Measurements from ENCODE around the gene EFNA5. TPM values are rescaled to one million over a fixed set of nuclear protein-coding genes. Genes with fewer than 3 reads are reported as not detected.

The EFNA5 gene
- total RNA-seq, 1 experiment from 2014 or later = 4.0 TPM

GRCh38 chr5:107640568-107640967 lies 30.2 kb downstream of the EFNA5 start:
- no peak for DNase-seq (ENCODE audit: low read depth)

GRCh38 chr5:107639990-107640389 lies 30.7 kb downstream of the EFNA5 start:
- DNase-seq (ENCODE audit: low read depth) = no peak

GRCh38 chr5:107636555-107636954 lies 34.2 kb downstream of the EFNA5 start:
- DNase-seq (ENCODE audit: low read depth) = no peak

GRCh38 chr5:107636068-107636467 lies 34.7 kb downstream of the EFNA5 start:
- DNase-seq (ENCODE audit: low read depth) = no peak

GRCh38 chr5:107634981-107635848 lies 35.5 kb downstream of the EFNA5 start:
- DNase-seq (ENCODE audit: low read depth) = no peak

- DNase-seq (ENCODE audit: low read depth) = no peak
These were observed 37.4 kb downstream of the EFNA5 start for GRCh38 chr5:107633171-107633901.

GRCh38 chr5:107631805-107632362 lies 38.9 kb downstream of the EFNA5 start:
- no peak for DNase-seq (ENCODE audit: low read depth)

GRCh38 chr5:107630184-107630583 lies 40.6 kb downstream of the EFNA5 start:
- DNase-seq (ENCODE audit: low read depth) = no peak

GRCh38 chr5:107624235-107624634 lies 46.5 kb downstream of the EFNA5 start:
- DNase-seq (ENCODE audit: low read depth) = no peak

- DNase-seq (ENCODE audit: low read depth) = no peak
These were observed 49.6 kb downstream of the EFNA5 start for GRCh38 chr5:107621089-107621488.

- DNase-seq (ENCODE audit: low read depth) = no peak
These were observed 51.0 kb downstream of the EFNA5 start for GRCh38 chr5:107619781-107620180.

GRCh38 chr5:107618242-107618641 lies 52.5 kb downstream of the EFNA5 start:
- DNase-seq (ENCODE audit: low read depth) = no peak

GRCh38 chr5:107617052-107617451 lies 53.7 kb downstream of the EFNA5 start:
- no peak for DNase-seq (ENCODE audit: low read depth)

GRCh38 chr5:107616213-107616612 lies 54.5 kb downstream of the EFNA5 start:
- no peak for DNase-seq (ENCODE audit: low read depth)

GRCh38 chr5:107615299-107615817 lies 55.4 kb downstream of the EFNA5 start:
- DNase-seq (ENCODE audit: low read depth) = no peak

GRCh38 chr5:107612541-107612940 lies 58.2 kb downstream of the EFNA5 start:
- DNase-seq (ENCODE audit: low read depth) = no peak

- no peak for DNase-seq (ENCODE audit: low read depth)
These were observed 59.9 kb downstream of the EFNA5 start for GRCh38 chr5:107610798-107611197.

- no peak for DNase-seq (ENCODE audit: low read depth)
These were observed 62.9 kb downstream of the EFNA5 start for GRCh38 chr5:107607671-107608345.

- no peak for DNase-seq (ENCODE audit: low read depth)
These were observed 63.5 kb downstream of the EFNA5 start for GRCh38 chr5:107607196-107607595.

GRCh38 chr5:107605596-107606125 lies 65.1 kb downstream of the EFNA5 start:
- no peak for DNase-seq (ENCODE audit: low read depth)

- DNase-seq (ENCODE audit: low read depth) = no peak
These were observed 65.7 kb downstream of the EFNA5 start for GRCh38 chr5:107604990-107605389.
